GM10248 (cell line): ENCODE data around the gene ACAA1.

Experiments
- CTCF ChIA-PET: fragments of 300-600 bp; sonication (Branson Sonifier 250); formaldehyde crosslinking; extraction: SDS; loops from one replicate; lab custom pipeline; 2021; ENCODE audit warnings: antibody characterized with exemption; lab: Yijun Ruan, JAX
- POLR2A ChIA-PET: fragments of 350-650 bp; sonication (Branson Sonifier 250); formaldehyde crosslinking; extraction: SDS; loops from one replicate; lab custom pipeline; 2020; ENCODE audit warnings: antibody characterized with exemption; lab: Yijun Ruan, JAX
- DNase-seq: peaks from one replicate; pipeline ENCODE4 v3.0.0; 2012; ENCODE audit errors: extremely low spot score
- TF ChIP-seq, protein P1 (sequence below): IDR thresholded peaks from 2 replicates; pipeline ENCODE4 v1.5.1; 2012; ENCODE audit warnings: mild to moderate bottlenecking, low read depth; ENCODE audit errors: extremely low read depth, missing control alignments, control extremely low read depth

ACAA1 gene

DNA sequence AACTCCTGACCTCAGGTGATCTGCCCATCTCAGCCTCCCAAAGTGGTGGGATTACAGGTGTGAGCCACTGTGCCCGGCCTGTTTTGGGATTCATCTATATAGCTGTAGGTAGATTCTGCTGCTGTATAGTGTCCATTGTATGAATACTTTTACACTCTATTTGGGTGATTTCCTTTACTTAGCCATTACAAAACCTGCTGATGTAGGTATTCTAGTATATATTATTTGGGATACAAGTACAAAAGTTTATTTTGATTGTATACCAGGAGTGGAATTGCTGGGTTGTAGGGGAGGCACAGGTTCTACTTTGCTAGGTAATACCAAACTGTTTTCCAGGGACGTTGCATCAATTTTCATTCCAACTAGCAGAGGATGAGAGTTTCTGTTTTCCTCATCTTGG is 18.9 kb upstream of the ACAA1 start:
- TF ChIP-seq, protein P1, sequence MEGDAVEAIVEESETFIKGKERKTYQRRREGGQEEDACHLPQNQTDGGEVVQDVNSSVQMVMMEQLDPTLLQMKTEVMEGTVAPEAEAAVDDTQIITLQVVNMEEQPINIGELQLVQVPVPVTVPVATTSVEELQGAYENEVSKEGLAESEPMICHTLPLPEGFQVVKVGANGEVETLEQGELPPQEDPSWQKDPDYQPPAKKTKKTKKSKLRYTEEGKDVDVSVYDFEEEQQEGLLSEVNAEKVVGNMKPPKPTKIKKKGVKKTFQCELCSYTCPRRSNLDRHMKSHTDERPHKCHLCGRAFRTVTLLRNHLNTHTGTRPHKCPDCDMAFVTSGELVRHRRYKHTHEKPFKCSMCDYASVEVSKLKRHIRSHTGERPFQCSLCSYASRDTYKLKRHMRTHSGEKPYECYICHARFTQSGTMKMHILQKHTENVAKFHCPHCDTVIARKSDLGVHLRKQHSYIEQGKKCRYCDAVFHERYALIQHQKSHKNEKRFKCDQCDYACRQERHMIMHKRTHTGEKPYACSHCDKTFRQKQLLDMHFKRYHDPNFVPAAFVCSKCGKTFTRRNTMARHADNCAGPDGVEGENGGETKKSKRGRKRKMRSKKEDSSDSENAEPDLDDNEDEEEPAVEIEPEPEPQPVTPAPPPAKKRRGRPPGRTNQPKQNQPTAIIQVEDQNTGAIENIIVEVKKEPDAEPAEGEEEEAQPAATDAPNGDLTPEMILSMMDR, result no peak
- ChIA-PET CTCF (interaction anchor here (1.7 to 5.6 kb wide), 2 partner anchors 8 to 28 kb away, joined by 3 to 35 read pairs; partner anchors contain the start of gene OXSR1), POLR2A (no interaction called here)
- DNase-seq, result no peak

DNA sequence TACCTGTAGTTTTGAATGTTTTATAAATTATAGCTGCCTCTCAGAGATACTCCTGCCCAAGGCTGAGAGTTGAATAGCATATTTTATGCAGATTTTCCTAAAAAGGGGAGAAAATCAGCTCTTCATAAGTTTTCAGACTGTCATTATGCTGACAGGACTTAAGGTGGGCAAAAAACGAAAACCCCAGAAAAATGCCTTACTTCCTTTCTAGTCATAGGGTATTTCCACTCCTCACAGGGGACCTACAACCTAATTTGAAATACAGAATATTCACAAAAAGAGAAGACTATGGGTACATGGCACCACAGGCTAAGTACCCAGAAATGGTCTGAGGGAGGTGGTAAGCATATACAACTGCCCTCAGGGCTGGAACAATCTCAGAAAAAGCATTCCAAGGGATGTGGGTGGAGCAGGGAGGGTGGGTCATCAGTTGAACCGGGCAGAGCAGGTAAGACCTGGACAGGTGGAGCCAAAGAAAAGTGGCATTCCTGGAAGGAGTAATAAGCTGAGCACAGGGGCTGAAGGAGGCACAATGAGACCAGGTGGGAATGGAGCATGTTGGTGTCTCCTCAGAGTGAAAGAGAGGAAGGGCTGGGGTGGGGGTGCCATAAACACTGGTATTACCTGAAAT is 17.8 kb upstream of the ACAA1 start:
- TF ChIP-seq, protein P1, result no peak
- DNase-seq, result no peak
- ChIA-PET POLR2A (interaction anchor here (0.6 kb wide), 1 partner anchor 10 kb away, joined by 3 read pairs; no protein-coding TSS in a partner anchor), CTCF (interaction anchor here (1.0 to 5.6 kb wide), 5 partner anchors 9 to 838 kb away, joined by 3 to 35 read pairs (median 3); partner anchors contain the start of genes MYD88 and OXSR1)

DNA sequence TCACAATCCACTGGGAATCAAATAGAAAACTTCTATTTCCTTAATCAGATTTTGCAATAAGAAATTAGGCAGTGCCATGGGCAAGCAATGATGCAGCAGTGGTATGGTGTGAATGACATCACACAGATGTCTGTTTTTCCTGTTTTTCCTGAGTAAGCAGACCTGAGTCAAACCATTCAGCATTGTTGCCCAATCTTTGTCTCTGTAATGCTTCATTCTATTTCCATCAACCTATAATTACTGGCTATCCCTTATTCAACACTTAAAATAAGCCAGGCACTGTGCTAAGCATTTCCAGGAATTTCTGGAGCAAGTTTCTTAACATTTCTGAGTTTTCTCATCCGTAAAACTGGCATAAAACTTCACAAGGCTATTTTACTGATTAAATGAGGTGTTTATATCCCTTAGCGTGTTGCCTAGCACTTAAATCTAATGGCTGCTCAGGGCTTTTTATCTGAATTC is 17.1 kb upstream of the ACAA1 start:
- TF ChIP-seq, protein P1, result no peak
- ChIA-PET CTCF (interaction anchor here (1.0 to 5.6 kb wide), 8 partner anchors 10 to 838 kb away, joined by 3 to 35 read pairs (median 4); partner anchors contain the start of genes ACAA1, EXOG, MYD88 and OXSR1), POLR2A (no interaction called here)
- no peak for DNase-seq

DNA sequence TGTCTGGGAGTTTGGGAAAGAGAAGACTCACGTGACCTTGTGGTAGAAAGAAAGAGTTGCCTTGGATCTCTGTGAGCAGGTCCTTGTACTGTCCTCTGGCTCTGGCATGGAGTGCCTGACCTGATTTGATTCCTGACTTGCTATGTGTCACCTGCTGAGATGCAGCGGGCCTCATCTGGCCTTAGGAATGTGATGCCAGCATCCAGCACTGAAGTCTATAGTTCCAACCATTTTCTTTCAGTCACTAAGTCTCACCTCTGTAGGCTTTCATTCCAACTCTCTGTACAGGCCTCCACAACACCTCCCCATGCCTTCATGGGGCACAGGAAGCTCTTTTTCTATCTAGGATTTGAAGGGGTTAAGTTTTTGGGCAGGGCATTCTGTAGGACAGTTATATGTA is 16.3 kb upstream of the ACAA1 start:
- no peak for DNase-seq
- TF ChIP-seq, protein P1, result no peak
- ChIA-PET POLR2A (no interaction called here), CTCF (interaction anchor here (1.2 to 5.6 kb wide), 5 partner anchors 11 to 343 kb away, joined by 3 to 35 read pairs (median 8); partner anchors contain the start of genes ACAA1, EXOG, MYD88 and OXSR1)

DNA sequence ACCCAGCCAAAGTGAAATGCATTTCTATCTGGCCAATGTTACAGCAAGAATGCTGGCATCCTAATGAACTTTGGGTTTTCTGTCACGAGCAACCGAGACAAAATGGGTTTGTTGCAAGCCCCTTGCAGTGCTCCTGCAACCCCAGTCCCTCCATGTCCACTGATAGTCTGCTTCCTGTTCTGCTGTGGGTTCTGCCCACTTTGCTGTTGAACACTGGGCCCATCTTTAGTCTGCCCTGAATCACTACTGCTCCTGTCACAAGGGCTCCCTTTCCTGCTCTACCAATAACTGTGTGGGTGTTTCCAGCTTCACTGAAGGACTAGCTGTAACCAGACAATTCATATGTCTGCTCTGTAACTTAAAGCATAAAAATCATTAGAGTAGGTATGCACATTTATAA is 15.7 kb upstream of the ACAA1 start:
- no peak for DNase-seq
- CTCF ChIA-PET, result interaction anchor here (1.7 to 5.6 kb wide), 3 partner anchors 10 to 13 kb away, joined by 8 to 35 read pairs (median 14); partner anchors contain the start of genes MYD88 and OXSR1
- POLR2A ChIA-PET, result no interaction called here
- TF ChIP-seq, protein P1, result no peak

DNA sequence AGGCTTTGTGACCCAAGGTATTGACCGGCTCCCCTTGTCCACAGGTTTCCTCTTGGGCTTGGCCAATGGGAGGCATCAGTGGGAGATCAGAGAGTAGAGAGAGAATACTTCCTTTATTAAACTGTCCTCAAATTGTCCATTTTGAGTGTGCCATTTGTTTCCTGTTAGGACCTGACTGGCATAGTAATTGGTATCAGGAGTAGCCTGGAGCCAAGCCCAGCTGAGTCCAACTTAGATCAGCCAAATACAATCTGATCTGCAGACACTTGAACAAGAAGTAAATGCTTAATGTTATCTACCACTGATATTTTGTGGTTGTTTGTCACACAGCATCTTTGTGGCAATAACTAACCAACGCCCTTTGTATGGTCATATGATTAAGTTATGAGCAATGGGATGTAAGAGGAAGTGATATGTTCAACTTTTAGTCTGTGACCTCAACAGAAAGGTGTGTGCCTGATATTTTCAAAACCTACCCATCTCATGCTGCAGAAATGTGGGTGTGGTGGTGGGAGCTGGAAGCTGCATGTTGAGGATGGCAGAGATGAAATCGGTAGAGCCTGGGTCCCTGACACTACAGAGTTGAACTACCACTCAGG is 14.8 kb upstream of the ACAA1 start:
- TF ChIP-seq, protein P1, result no peak
- no peak for DNase-seq
- ChIA-PET CTCF (interaction anchor here (5.6 kb wide), 1 partner anchor 12 kb away, joined by 35 read pairs; the partner anchor contains the start of gene OXSR1), POLR2A (interaction anchor here (0.7 kb wide), 1 partner anchor 14 kb away, joined by 14 read pairs; no protein-coding TSS in a partner anchor)
